Activated CD4-positive, alpha-beta memory T cell treated with anti-CD3 and anti-CD28 coated beads, Interleukin-2, amount 10 ng/mL, durations not matched to agents 7 days and 5 days (primary cell): ENCODE results near the gene RNF125. TPM values are rescaled to one million over a fixed set of nuclear protein-coding genes. Genes with fewer than 3 reads are reported as not detected.

Experiments
- CTCF ChIA-PET: fragments of 350-600 bp; sonication (Branson Sonifier 250); formaldehyde crosslinking; loops from one replicate; lab custom pipeline; 2021; ENCODE audit warnings: antibody characterized with exemption, inconsistent platforms; lab: Charles Lee
- POLR2A ChIA-PET: fragments of 350-600 bp; sonication (Branson Sonifier 250); formaldehyde crosslinking; loops from one replicate; lab custom pipeline; 2021; ENCODE audit warnings: antibody characterized with exemption; lab: Charles Lee
- DNase-seq: peaks from one replicate; pipeline ENCODE4 v3.0.0-alpha.2; 2020
- H3K27ac Mint-ChIP-seq: one replicate; pipeline ENCODE4 v1.8.0; 2021; ENCODE audit warnings: mild to moderate bottlenecking, mixed read lengths
- H3K27me3 Mint-ChIP-seq: one replicate; pipeline ENCODE4 v1.8.0; 2021; ENCODE audit warnings: mixed read lengths
- H3K36me3 Mint-ChIP-seq: one replicate; pipeline ENCODE4 v1.8.0; 2021; ENCODE audit warnings: low read depth, mixed read lengths
- H3K4me1 Mint-ChIP-seq: one replicate; pipeline ENCODE4 v1.8.0; 2021; ENCODE audit warnings: mixed read lengths
- H3K4me3 Mint-ChIP-seq: one replicate; pipeline ENCODE4 v1.8.0; 2021; ENCODE audit warnings: mild to moderate bottlenecking, mixed read lengths
- H3K9me3 Mint-ChIP-seq: one replicate; pipeline ENCODE4 v1.8.0; 2021; ENCODE audit warnings: mixed read lengths
- total RNA-seq, 2 experiments: library from RNA; stranded (reverse); gene quantifications; one replicate each; pipeline ENCODE4 v1.2.3, GENCODE V29; 2021

Gene RNF125
- total RNA-seq, 2 experiments from 2014 or later = 43.8 to 48.4 TPM

DNA sequence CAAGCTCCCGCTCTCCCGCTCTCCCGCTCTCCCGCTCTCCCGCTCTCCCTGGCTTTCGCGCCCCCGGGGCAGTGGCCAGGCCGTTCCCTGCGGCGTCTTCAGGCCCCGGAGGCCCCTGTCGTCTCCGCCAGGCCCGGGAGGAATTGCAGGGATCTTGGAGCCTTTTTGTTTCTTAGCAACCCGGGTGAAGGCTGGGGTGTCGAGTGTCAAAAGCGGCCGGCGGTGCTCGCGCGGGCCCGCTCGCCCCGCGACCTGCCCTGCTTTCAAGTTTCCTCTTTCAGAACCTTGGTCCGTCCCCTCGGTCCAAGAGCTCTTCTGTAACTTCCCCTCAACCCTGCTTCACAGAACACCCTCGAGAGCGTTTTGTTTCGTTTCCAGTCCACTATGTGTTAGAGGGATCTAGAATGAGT is 74.5 kb downstream of the RNF125 start:
- Mint-ChIP-seq H3K9me3 (no peaks in the 10 kb centered on the region), H3K4me3 (peak overlapping the region; percentile 96), H3K4me1 (peaks cover 47% of the 10 kb centered on the region), H3K27ac (peak overlapping the region; percentile 87), H3K27me3 (no peaks in the 10 kb centered on the region), H3K36me3 (peaks cover 51% of the 10 kb centered on the region)
- DNase-seq = peak; percentile 46
- CTCF ChIA-PET = interaction anchor here (0.9 to 1.3 kb wide), 3 partner anchors 13 to 75 kb away, joined by 3 read pairs; partner anchors contain the start of gene RNF125
- POLR2A ChIA-PET = interaction anchor here (0.9 to 6.3 kb wide), 9 partner anchors 9 to 150 kb away, joined by 3 to 166 read pairs (median 16); partner anchors contain the start of genes RNF125 and TRAPPC8

DNA sequence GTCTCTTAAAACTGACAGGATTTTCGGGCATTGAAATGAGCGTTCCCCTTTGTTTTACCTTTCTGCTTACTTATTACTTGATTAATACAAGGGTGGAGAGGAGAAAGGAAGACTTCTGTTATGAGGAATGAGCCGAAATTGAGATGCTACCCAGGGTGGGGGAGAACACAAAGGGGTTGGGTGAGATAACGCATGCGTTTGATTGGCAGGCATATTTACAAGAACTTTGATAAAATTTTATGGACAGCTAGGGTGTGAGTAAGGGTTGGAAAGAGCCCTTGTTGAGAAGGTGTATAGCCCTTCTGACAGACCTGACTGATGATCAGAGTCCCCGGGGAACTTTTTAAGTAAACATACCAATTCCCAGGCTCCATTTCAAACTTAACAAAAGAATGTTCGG is 74.9 kb downstream of the RNF125 start:
- peaks cover 47% of the 10 kb centered on the region for H3K4me1 Mint-ChIP-seq
- H3K36me3 Mint-ChIP-seq = peaks cover 50% of the 10 kb centered on the region
- H3K9me3 Mint-ChIP-seq = no peaks in the 10 kb centered on the region
- no peak for DNase-seq
- H3K4me3 Mint-ChIP-seq = peak overlapping the region; percentile 96
- CTCF ChIA-PET = interaction anchor here (0.9 to 1.3 kb wide), 3 partner anchors 12 to 75 kb away, joined by 3 read pairs; partner anchors contain the start of gene RNF125
- POLR2A ChIA-PET = interaction anchor here (0.9 to 6.3 kb wide), 9 partner anchors 9 to 151 kb away, joined by 3 to 166 read pairs (median 16); partner anchors contain the start of genes RNF125 and TRAPPC8
- no peaks in the 10 kb centered on the region for H3K27me3 Mint-ChIP-seq
- H3K27ac Mint-ChIP-seq = peak overlapping the region; percentile 87

DNA sequence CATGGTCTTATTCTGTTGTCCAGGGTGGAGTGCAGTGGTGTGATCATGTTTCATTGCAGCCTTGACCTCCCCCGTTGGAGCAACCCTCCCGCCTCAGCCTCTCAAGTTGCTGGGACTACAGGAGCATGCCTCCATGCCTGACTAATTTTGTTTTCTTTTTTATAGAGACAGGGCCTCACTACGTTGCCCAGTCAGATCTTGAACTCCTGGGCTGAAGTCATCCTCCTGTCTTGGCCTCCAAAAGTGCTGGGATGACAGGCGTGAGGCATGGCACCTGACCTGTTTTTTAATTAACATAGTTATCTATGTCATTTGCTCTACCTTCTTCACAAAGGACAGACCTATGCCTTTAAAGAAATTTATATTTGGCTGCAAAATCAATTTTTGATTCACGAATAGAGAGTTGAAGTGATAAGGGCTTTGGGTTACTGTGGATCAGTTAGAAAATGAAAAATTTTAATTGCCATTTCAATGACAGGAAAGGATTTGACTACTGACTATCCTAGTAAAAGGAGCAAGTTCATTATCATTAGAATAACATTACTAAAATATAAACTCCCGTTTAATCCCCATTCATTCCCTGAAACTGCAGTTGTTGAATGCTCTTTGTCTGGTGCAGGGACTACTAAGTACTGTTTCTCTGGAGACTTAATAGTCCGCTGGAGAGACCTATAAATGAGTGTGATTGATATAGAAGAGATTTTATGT is 76.7 kb downstream of the RNF125 start:
- H3K4me3 Mint-ChIP-seq = peak overlapping the region; percentile 36
- no peaks in the 10 kb centered on the region for H3K9me3 Mint-ChIP-seq
- ChIA-PET CTCF (interaction anchor here (0.9 to 1.4 kb wide), 2 partner anchors 76 to 152 kb away, joined by 3 to 6 read pairs; partner anchors contain the start of gene TRAPPC8), POLR2A (interaction anchor here (1.0 to 1.3 kb wide), 2 partner anchors 76 to 153 kb away, joined by 3 to 12 read pairs; partner anchors contain the start of gene RNF125)
- peak overlapping the region; percentile 29 for H3K27ac Mint-ChIP-seq
- no peaks in the 10 kb centered on the region for H3K27me3 Mint-ChIP-seq
- no peak for DNase-seq
- H3K4me1 Mint-ChIP-seq = peaks cover 58% of the 10 kb centered on the region
- H3K36me3 Mint-ChIP-seq = peaks cover 54% of the 10 kb centered on the region

DNA sequence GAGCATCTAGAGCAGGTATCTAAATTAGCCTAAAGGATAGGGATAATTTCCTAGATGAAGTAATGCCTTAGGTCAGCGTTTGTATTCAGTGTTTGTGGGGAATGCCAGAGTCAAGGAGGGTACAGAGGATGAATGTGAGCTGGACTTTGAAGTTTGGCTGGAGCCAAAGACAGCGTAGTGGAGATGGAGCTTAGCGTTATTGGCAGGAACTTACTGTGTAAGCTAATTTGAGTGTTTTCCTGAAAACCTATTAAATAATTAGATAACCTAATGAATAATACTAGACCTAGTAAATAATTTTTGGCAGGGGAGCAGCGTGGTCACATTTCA is 77.2 kb downstream of the RNF125 start:
- no peak for DNase-seq
- peaks cover 57% of the 10 kb centered on the region for H3K4me1 Mint-ChIP-seq
- peak overlapping the region; percentile 5 for H3K27ac Mint-ChIP-seq
- H3K9me3 Mint-ChIP-seq = no peaks in the 10 kb centered on the region
- POLR2A ChIA-PET = interaction anchor here (1.0 to 1.4 kb wide), 4 partner anchors 10 to 154 kb away, joined by 3 to 12 read pairs (median 4); partner anchors contain the start of gene RNF125
- no peaks in the 10 kb centered on the region for H3K27me3 Mint-ChIP-seq
- peak overlapping the region; percentile 36 for H3K4me3 Mint-ChIP-seq
- H3K36me3 Mint-ChIP-seq = peaks cover 57% of the 10 kb centered on the region
- CTCF ChIA-PET = interaction anchor here (0.9 to 1.4 kb wide), 2 partner anchors 76 to 153 kb away, joined by 3 to 6 read pairs; partner anchors contain the start of gene TRAPPC8

DNA sequence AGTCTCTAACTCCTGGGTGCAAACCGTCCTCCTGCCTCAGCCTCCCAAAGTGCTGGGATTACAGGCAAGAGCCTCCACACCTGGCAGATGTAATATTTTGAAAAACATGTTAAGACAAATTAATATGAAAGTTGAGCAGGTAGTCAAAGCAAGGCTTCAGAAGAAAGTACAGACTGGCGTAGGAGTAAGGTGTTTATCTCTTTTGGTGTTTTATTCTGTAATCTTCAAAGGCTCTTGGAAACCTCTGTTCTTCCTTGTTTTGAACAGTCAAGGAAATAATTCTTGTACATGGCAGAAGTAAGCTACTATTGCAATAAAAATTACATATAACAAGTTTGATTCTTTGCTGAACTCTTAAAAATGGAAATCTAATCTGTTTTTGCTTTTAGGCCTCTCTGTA is 78.3 kb downstream of the RNF125 start:
- Mint-ChIP-seq H3K9me3 (no peaks in the 10 kb centered on the region), H3K4me1 (peaks cover 54% of the 10 kb centered on the region), H3K4me3 (no peak overlapping the region), H3K27me3 (no peaks in the 10 kb centered on the region), H3K36me3 (peaks cover 61% of the 10 kb centered on the region), H3K27ac (peak overlapping the region; percentile 61)
- ChIA-PET POLR2A (interaction anchor here (1.0 to 1.4 kb wide), 4 partner anchors 9 to 155 kb away, joined by 3 to 6 read pairs (median 4); partner anchors contain the start of gene RNF125), CTCF (interaction anchor here (1.0 to 1.4 kb wide), 2 partner anchors 15 to 154 kb away, joined by 3 to 6 read pairs; partner anchors contain the start of gene TRAPPC8)
- DNase-seq = no peak

DNA sequence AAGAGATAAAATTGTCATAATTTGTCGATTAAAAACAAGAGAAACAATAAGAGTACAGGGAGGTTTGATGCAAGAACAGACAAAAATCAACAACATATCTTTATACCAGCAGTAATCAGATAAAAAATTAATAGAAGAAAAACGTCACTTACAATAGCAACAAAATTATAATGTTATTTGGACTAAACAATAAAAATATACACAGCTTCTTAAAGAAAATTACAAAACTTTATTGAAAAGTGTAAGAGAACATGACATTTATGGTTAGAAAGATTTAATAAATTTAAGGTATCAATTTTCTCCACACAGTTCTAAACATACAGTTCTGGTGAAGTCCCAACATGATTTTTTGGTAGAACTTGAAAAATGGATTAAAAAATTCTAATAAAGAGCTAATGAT is 85.9 kb downstream of the RNF125 start:
- ChIA-PET CTCF (no interaction called here), POLR2A (interaction anchor here (0.7 kb wide), 1 partner anchor 85 kb away, joined by 3 read pairs; no protein-coding TSS in a partner anchor)
- Mint-ChIP-seq H3K4me3 (no peak overlapping the region), H3K4me1 (peaks cover 31% of the 10 kb centered on the region), H3K36me3 (peaks cover 43% of the 10 kb centered on the region), H3K27me3 (no peaks in the 10 kb centered on the region), H3K9me3 (no peaks in the 10 kb centered on the region), H3K27ac (no peak overlapping the region)
- no peak for DNase-seq

DNA sequence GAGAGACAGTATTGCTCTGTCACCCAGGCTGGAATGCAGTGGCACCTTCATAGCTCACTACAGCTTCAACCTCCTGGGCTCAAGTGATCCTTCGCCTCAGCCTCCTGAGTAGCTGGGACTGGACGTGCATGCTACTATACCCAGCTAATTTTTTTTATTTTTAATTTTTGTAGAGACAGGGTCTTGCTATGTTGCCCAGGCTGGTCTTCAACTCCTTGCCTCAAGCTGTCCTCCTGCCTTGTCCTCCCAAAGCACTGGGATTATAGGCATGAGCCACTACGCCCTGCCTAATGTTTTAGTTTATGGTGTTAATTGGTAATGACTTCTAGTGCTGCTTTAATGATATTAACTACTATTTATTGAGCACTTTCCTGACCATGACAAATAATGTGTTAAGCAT is 91.4 kb downstream of the RNF125 start:
- H3K36me3 Mint-ChIP-seq = peaks cover 42% of the 10 kb centered on the region

DNA sequence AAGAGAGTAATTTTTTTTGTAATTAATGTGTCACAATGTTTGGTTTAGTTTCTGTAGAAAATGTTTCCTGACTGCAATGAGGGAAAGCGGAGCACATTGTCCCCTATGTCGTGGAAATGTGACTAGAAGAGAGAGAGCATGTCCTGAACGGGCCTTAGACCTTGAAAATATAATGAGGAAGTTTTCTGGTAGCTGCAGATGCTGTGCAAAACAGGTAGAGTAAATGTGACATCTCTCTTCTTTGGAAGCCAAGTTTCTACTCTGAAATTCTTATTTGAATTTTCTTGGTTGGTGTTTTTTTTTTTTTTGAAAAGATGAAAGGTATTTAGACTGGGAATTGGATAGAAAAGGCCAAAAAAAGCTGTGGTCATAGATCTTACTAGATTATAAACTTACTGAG is 93.1 kb downstream of the RNF125 start:
- Mint-ChIP-seq H3K36me3 (peaks cover 44% of the 10 kb centered on the region), H3K27me3 (no peaks in the 10 kb centered on the region), H3K4me3 (no peak overlapping the region), H3K9me3 (no peaks in the 10 kb centered on the region), H3K27ac (peak overlapping the region; percentile 28), H3K4me1 (peaks cover 32% of the 10 kb centered on the region)
- POLR2A ChIA-PET = interaction anchor here (1.6 kb wide), 1 partner anchor 18 kb away, joined by 6 read pairs; no protein-coding TSS in a partner anchor
- no peak for DNase-seq
- CTCF ChIA-PET = interaction anchor here (0.8 to 1.3 kb wide), 3 partner anchors 15 to 169 kb away, joined by 3 to 6 read pairs (median 3); partner anchors contain the start of genes RNF125 and TRAPPC8

More for the DNA sequence above, 91.4 kb downstream of the RNF125 start:
- Mint-ChIP-seq H3K27me3 (no peaks in the 10 kb centered on the region), H3K27ac (no peak overlapping the region), H3K4me3 (no peak overlapping the region), H3K4me1 (peaks cover 42% of the 10 kb centered on the region), H3K9me3 (no peaks in the 10 kb centered on the region)
- no peak for DNase-seq
- POLR2A ChIA-PET = no interaction called here
- CTCF ChIA-PET = no interaction called here

DNA sequence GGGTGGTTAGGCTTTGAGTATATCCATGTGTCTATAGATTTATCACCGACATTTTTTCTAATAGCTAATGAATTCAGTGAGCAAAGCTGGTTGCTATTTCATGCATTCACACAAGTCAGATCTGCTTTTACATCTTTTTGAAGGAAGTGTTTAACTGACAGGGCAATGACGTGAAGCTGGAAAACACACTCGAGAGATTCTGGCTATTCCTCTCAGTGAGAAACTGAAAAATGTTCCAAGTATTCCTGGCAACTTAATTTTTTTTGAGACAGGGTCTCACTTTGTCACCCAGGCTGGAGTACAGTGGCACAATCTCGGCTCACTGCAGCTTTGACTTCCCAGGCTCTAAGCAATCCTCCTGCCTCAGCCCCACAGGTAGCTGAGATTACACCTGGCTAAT is 94.2 kb downstream of the RNF125 start:
- Mint-ChIP-seq H3K4me1 (peaks cover 38% of the 10 kb centered on the region), H3K27me3 (no peaks in the 10 kb centered on the region), H3K9me3 (no peaks in the 10 kb centered on the region), H3K36me3 (peaks cover 50% of the 10 kb centered on the region), H3K4me3 (no peak overlapping the region), H3K27ac (no peak overlapping the region)
- DNase-seq = no peak
- ChIA-PET CTCF (interaction anchor here (1.3 kb wide), 1 partner anchor 94 kb away, joined by 6 read pairs; the partner anchor contains the start of gene RNF125), POLR2A (interaction anchor here (1.6 kb wide), 1 partner anchor 20 kb away, joined by 6 read pairs; no protein-coding TSS in a partner anchor)

DNA sequence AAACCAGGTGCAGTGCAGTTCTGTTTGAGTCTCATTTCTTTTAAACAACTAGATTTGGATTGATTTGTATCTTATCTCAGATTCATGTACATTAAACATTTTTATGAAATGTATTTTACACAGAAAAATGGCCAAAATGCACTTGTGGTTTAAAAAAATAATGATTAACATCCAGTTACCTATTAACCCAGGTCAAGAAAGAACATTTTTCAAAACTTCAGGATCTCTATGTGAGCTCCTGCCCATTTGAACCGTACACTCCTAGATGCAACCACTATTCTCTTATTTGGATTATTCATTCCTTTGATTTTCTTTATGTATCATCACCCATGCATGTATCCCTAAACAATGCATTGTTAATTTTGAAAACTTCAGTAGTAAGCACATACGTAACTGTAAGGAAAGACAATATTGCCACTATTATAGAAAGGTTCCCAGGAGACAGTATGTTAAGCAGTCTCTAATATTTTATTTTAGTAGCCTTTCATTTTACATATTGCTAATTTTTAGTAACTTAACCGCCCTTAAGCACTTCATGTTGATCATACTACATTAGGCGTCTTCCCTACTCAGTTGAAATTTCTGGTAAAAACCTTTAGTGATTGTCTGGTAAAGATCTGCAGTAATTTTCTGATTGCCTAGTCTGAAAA is 95.8 kb downstream of the RNF125 start:
- peaks cover 51% of the 10 kb centered on the region for H3K36me3 Mint-ChIP-seq
- CTCF ChIA-PET = no interaction called here
- H3K4me1 Mint-ChIP-seq = peaks cover 34% of the 10 kb centered on the region
- H3K9me3 Mint-ChIP-seq = no peaks in the 10 kb centered on the region
- no peaks in the 10 kb centered on the region for H3K27me3 Mint-ChIP-seq
- POLR2A ChIA-PET = interaction anchor here (0.8 kb wide), 1 partner anchor 74 kb away, joined by 3 read pairs; no protein-coding TSS in a partner anchor
- no peak overlapping the region for H3K27ac Mint-ChIP-seq
- no peak for DNase-seq
- H3K4me3 Mint-ChIP-seq = no peak overlapping the region

DNA sequence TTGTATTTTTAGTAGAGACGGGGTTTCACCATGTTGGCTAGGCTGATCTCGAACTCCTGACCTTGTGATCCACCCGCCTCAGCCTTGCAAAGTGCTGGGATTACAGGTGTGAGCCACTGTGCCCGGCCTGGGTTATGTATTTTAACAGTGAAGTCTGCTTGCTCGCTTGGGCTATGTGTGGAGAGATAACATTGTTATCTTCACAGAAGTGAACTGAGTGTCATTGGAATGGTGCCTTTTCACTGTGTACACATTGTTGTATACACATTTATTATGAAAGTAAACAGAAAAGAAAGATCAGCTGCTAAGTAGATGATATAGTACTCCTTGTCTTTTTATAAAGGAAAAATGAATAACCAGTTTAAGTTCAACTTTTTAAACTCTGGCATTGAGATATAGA is 103.4 kb downstream of the RNF125 start:
- Mint-ChIP-seq H3K9me3 (no peaks in the 10 kb centered on the region), H3K4me3 (no peak overlapping the region), H3K36me3 (peaks cover 44% of the 10 kb centered on the region), H3K4me1 (peaks cover 13% of the 10 kb centered on the region), H3K27ac (no peak overlapping the region), H3K27me3 (no peaks in the 10 kb centered on the region)
- no peak for DNase-seq
- ChIA-PET CTCF (no interaction called here), POLR2A (interaction anchor here (1.5 kb wide), 1 partner anchor 179 kb away, joined by 4 read pairs; the partner anchor contains the start of gene TRAPPC8)
